IMR-90 (cell line): ENCODE data around the gene ATP12A. TPM values are rescaled to one million over a fixed set of nuclear protein-coding genes. Genes with fewer than 3 reads are reported as not detected.
A peak's percentile ranks its signal among the peaks of the same experiment; 100 is the strongest.

Experiments used
- ATAC-seq: fragments of 200-7000 bp; cut with Tn5 transposase; 2 replicates; pipeline ENCODE4 v1.9.1; 2020; ENCODE audit warnings: low read depth, mild to moderate bottlenecking, moderate library complexity
- BruUV-seq: library from RNA; stranded (reverse); fragments of 400-500 nt; replicated peaks from 2 replicates; lab custom pipeline; 2021; lab: Mats Ljungman, UMichigan
- CTCF ChIA-PET: fragments of 300-600 bp; formaldehyde crosslinking; extraction: SDS; loops from one replicate; lab custom pipeline; 2021; ENCODE audit warnings: antibody characterized with exemption; lab: Yijun Ruan, JAX
- POLR2A ChIA-PET: fragments of 300-600 bp; sonication (Branson Sonifier 250); formaldehyde crosslinking; loops from one replicate; lab custom pipeline; 2022; ENCODE audit warnings: antibody characterized with exemption; ENCODE audit not compliant: unreplicated experiment; lab: Charles Lee
- DNase-seq: peaks from one replicate; pipeline ENCODE4 v3.0.0; 2013
- H2AFZ ChIP-seq: replicated peaks from 2 replicates; pipeline ENCODE3; 2013; ENCODE audit warnings: low read length, mild to moderate bottlenecking; ENCODE audit not compliant: poor library complexity
- H2AK5ac ChIP-seq: 2 replicates; pipeline ENCODE4 v1.6.1; 2013; ENCODE audit warnings: low read depth, low read length, inconsistent platforms
- H2AK9ac ChIP-seq: replicated peaks from 2 replicates; pipeline ENCODE3; 2013; ENCODE audit warnings: mild to moderate bottlenecking, low read depth, low read length, moderate library complexity; ENCODE audit not compliant: poor library complexity
- H2BK120ac ChIP-seq: 2 replicates; pipeline ENCODE4 v1.6.1; 2013; ENCODE audit warnings: low read depth, low read length, inconsistent platforms
- H2BK15ac ChIP-seq: 3 replicates; pipeline ENCODE4 v1.6.1; 2013; ENCODE audit warnings: low read depth, low read length, inconsistent platforms
- H2BK20ac ChIP-seq: 2 replicates; pipeline ENCODE4 v1.6.1; 2013; ENCODE audit warnings: low read depth, mild to moderate bottlenecking, inconsistent platforms, low read length, moderate library complexity
- H2BK5ac ChIP-seq: 2 replicates; pipeline ENCODE4 v1.6.1; 2013; ENCODE audit warnings: mild to moderate bottlenecking, low read depth, low read length, inconsistent platforms; ENCODE audit not compliant: poor library complexity, severe bottlenecking
- H3K14ac ChIP-seq: replicated peaks from 2 replicates; pipeline ENCODE4 v1.6.1; 2013; ENCODE audit warnings: low read depth, low read length, inconsistent platforms
- H3K18ac ChIP-seq: 2 replicates; pipeline ENCODE4 v1.6.1; 2013; ENCODE audit warnings: low read depth, low read length, control low read depth
- H3K23ac ChIP-seq: 2 replicates; pipeline ENCODE4 v1.6.1; 2013; ENCODE audit warnings: low read depth, low read length, inconsistent platforms
- H3K27ac ChIP-seq: 2 replicates; pipeline ENCODE4 v1.5.1; 2013; ENCODE audit warnings: mild to moderate bottlenecking, control low read depth, low read length; ENCODE audit not compliant: insufficient read depth
- H3K27me3 ChIP-seq: 2 replicates; pipeline ENCODE4 v1.6.1; 2013; ENCODE audit warnings: low read length; ENCODE audit not compliant: control insufficient read depth, insufficient read depth
- H3K36me3 ChIP-seq: 2 replicates; pipeline ENCODE4 v1.6.1; 2013; ENCODE audit warnings: low read length, mixed read lengths; ENCODE audit not compliant: control insufficient read depth, insufficient read depth
- H3K4ac ChIP-seq: 2 replicates; pipeline ENCODE4 v1.6.1; 2013; ENCODE audit warnings: low read depth, low read length, inconsistent platforms
- H3K4me1 ChIP-seq: 2 replicates; pipeline ENCODE4 v1.6.1; 2013; ENCODE audit warnings: low read length, mixed read lengths; ENCODE audit not compliant: control insufficient read depth, insufficient read depth
- H3K4me2 ChIP-seq: 2 replicates; pipeline ENCODE4 v1.6.1; 2013; ENCODE audit warnings: low read depth, mild to moderate bottlenecking, control low read depth, low read length, moderate library complexity
- H3K4me3 ChIP-seq: 2 replicates; pipeline ENCODE4 v1.5.1; 2013; ENCODE audit warnings: low read depth, mild to moderate bottlenecking, control low read depth, low read length, moderate library complexity; ENCODE audit not compliant: insufficient read depth
- H3K56ac ChIP-seq: 2 replicates; pipeline ENCODE4 v1.6.1; 2013; ENCODE audit warnings: low read length, inconsistent platforms; ENCODE audit not compliant: insufficient read depth; ENCODE audit errors: extremely low read depth
- H3K79me1 ChIP-seq, 2 experiments: 2 replicates each; pipeline ENCODE4 v1.6.1; 2013; ENCODE audit warnings: low read length in 2 of 2, inconsistent platforms in 1 of 2, low read depth in 1 of 2
- H3K9ac ChIP-seq: 2 replicates; pipeline ENCODE4 v1.6.1; 2013; ENCODE audit warnings: low read depth, low read length, control low read depth
- H3K9me1 ChIP-seq: 2 replicates; pipeline ENCODE4 v1.6.1; 2013; ENCODE audit warnings: low read length, inconsistent platforms; ENCODE audit not compliant: insufficient read depth
- H3K9me3 ChIP-seq: 2 replicates; pipeline ENCODE4 v1.6.1; 2013; ENCODE audit warnings: low read length; ENCODE audit not compliant: control insufficient read depth, insufficient read depth
- H4K20me1 ChIP-seq: 2 replicates; pipeline ENCODE4 v1.6.1; 2013; ENCODE audit warnings: low read length, inconsistent platforms; ENCODE audit not compliant: insufficient read depth
- H4K5ac ChIP-seq: 2 replicates; pipeline ENCODE4 v1.6.1; 2013; ENCODE audit warnings: mild to moderate bottlenecking, low read depth, low read length, control low read depth
- H4K8ac ChIP-seq, 2 experiments: 2 replicates each; pipeline ENCODE4 v1.6.1; 2013; ENCODE audit warnings: low read depth in 2 of 2, low read length in 2 of 2, control low read depth in 1 of 2, inconsistent platforms in 1 of 2
- H4K91ac ChIP-seq: 2 replicates; pipeline ENCODE4 v1.6.1; 2013; ENCODE audit warnings: low read depth, low read length, inconsistent platforms; ENCODE audit not compliant: insufficient read depth
- BHLHE40 ChIP-seq: fragments of 150-350 bp; IDR thresholded peaks from 2 replicates; pipeline ENCODE4 v1.6.1; 2016; ENCODE audit warnings: mild to moderate bottlenecking, low read depth, low read length
- CEBPB ChIP-seq: IDR thresholded peaks from 2 replicates; pipeline ENCODE4 v1.6.1; 2012; ENCODE audit warnings: low read depth, low read length, improper control_type of control experiment
- ELK1 ChIP-seq: fragments of 150-350 bp; IDR thresholded peaks from 2 replicates; pipeline ENCODE4 v1.6.1; 2016; ENCODE audit warnings: low read depth, mild to moderate bottlenecking, low read length, moderate library complexity, borderline replicate concordance
- MAFK ChIP-seq: IDR thresholded peaks from 2 replicates; pipeline ENCODE4 v1.6.1; 2012; ENCODE audit warnings: low read depth, low read length, improper control_type of control experiment
- POLR2A ChIP-seq: IDR thresholded peaks from 2 replicates; pipeline ENCODE4 v1.6.1; 2012; ENCODE audit warnings: mild to moderate bottlenecking, low read depth, low read length
- RCOR1 ChIP-seq: IDR thresholded peaks from 2 replicates; pipeline ENCODE4 v1.6.1; 2012; ENCODE audit warnings: mild to moderate bottlenecking, low read length, improper control_type of control experiment; ENCODE audit not compliant: insufficient replicate concordance
- RFX5 ChIP-seq: IDR thresholded peaks from 2 replicates; pipeline ENCODE4 v1.8.0; 2012; ENCODE audit warnings: low read depth, mild to moderate bottlenecking, low read length, moderate library complexity
- SMC3 ChIP-seq: fragments of 150-350 bp; IDR thresholded peaks from 2 replicates; pipeline ENCODE4 v1.6.1; 2016; ENCODE audit warnings: low read depth, mild to moderate bottlenecking, antibody characterized with exemption, low read length, moderate library complexity
- WGBS, 2 experiments: methylation state at CpG; one replicate each; pipeline versions ENCODE4 v1.1.5 to v1.1.7; 2013; ENCODE audit warnings: missing lambda C conversion rate in 2 of 2; ENCODE audit not compliant: insufficient read length in 1 of 2; ENCODE audit errors: extremely low coverage in 2 of 2; 5-methylcytosine and 5-hydroxymethylcytosine counted together
- dilution Hi-C: fragments of 300-500 bp; cut with HindIII; formaldehyde crosslinking; loops from one replicate; pipeline ENCODE4 v1.14.3; 2018; ENCODE audit warnings: low sequenced_read_pairs; ENCODE audit not compliant: unreplicated experiment
- in situ Hi-C: fragments of 300-500 bp; cut with MboI; formaldehyde crosslinking; loops from 3 replicates; pipeline ENCODE4 v1.14.3; 2019; ENCODE audit warnings: low sequenced_read_pairs, inconsistent platforms, mixed read lengths
- intact Hi-C: fragments of 100-400 bp; cut with micrococcal nuclease; formaldehyde crosslinking; loops from 2 replicates; pipeline ENCODE4 v1.10.0; 2022
- polyA plus RNA-seq, 3 experiments: library from polyadenylated mRNA; depleted of rRNA; stranded (reverse); fragments of >200 nt; gene quantifications; 2 replicates each; pipeline ENCODE4 v1.2.3, GENCODE V29; 2012; ENCODE audit warnings: low replicate concordance in 1 of 3
- total RNA-seq: library from RNA; depleted of rRNA; stranded (reverse); fragments of >200 nt; gene quantifications from 2 replicates; pipeline ENCODE4 v1.2.3, GENCODE V29; 2012

The ATP12A gene
- total and polyA plus RNA-seq, 2 of the 4 experiments (the other 2 are of a cell fraction), result not detected

DNA sequence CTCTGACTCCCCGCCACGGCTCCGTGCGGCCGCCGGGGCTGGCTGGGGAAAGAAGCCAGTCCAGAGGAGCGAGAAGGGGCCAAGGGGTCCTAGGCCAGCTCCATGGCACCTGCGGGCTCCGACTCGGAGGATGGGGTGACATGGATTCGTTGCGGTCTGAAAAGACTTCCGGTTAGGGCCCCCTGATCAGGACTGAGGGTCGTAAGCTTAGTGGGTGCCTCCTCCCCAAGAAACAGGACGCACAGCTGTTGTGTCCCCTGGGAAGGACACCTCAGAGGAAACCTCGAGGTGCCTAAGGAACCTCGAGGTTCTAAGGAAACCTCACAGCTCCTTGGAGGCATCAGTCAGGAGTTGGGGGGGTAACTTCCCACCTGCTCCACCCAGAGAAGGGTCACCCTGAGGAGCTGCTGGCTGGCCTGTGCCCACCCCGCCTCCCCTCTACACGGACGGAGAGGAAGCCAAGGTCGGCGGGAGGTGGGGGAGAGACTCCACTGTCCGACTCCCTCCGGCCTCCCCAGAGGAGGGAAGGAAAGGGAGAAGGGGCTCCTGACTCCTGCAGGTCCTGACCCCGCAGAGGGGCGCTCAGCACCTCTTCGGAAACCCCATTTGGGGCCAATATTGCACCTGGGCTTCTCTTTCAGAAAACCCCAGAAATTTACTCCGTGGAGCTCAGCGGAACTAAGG lies 855 bp downstream of the ATP12A start:
- POLR2A ChIA-PET, result no interaction called here
- WGBS, 2 experiments, result no CpG with 5 or more reads among the region's 29 CpGs

More for the DNA sequence above, 855 bp downstream of the ATP12A start:
- Histone ChIP-seq H3K27me3 (peaks cover 56% of the 10 kb centered on the region), H4K91ac (no peak overlapping the region), H3K4me3 (no peak overlapping the region), H4K20me1 (no peaks in the 10 kb centered on the region), H4K8ac (no peak overlapping the region), H3K36me3 (no peaks in the 10 kb centered on the region), H3K4me1 (no peaks in the 10 kb centered on the region), H2BK120ac (no peak overlapping the region), H3K9me1 (no peaks in the 10 kb centered on the region; the same call in 1 of the 2 replicates), H2AK5ac (no peak overlapping the region), H3K23ac (no peak overlapping the region), H3K79me1 (no peaks in the 10 kb centered on the region), H3K9me3 (no peaks in the 10 kb centered on the region), H2BK20ac (no peak overlapping the region), H3K56ac (no peak overlapping the region), H3K18ac (no peak overlapping the region), H2AK9ac (no peak overlapping the region), H3K4ac (no peak overlapping the region), H3K14ac (no peak overlapping the region), H3K4me2 (no peak overlapping the region), H4K5ac (no peak overlapping the region), H3K27ac (no peak overlapping the region), H3K9ac (no peak overlapping the region), H2BK15ac (no peak overlapping the region), H2BK5ac (no peak overlapping the region), H2AFZ (peak overlapping the region; percentile 51)
- intact Hi-C loops (no loop called here), in situ Hi-C loops (no loop called here), dilution Hi-C loops (no loop called here)
- ATAC-seq, result no peak
- BruUV-seq, result no TSS peak
- TF ChIP-seq CEBPB, result no peak
- no peak for TF ChIP-seq RFX5
- TF ChIP-seq RCOR1, result no peak
- no peak for TF ChIP-seq POLR2A
- no peak for TF ChIP-seq MAFK
- TF ChIP-seq SMC3, result no peak
- no peak for TF ChIP-seq ELK1
- no peak for TF ChIP-seq BHLHE40
- no peak for DNase-seq
- CTCF ChIA-PET, result interaction anchor here (0.5 kb wide), 1 partner anchor 22 kb away, joined by 3 read pairs; no protein-coding TSS in a partner anchor
